GM12878 (cell line): ENCODE results near the gene NOC4L.

Experiments
- POLR2A ChIP-seq: IDR thresholded peaks from 2 replicates; pipeline ENCODE4 v1.6.1; 2011; ENCODE audit warnings: low read depth, mild to moderate bottlenecking, low read length
- TARDBP ChIP-seq: IDR thresholded peaks from 2 replicates; pipeline ENCODE4 v1.6.1; 2016; ENCODE audit warnings: borderline replicate concordance
- YY1 ChIP-seq: IDR thresholded peaks from 2 replicates; pipeline ENCODE4 v1.6.1; 2011; ENCODE audit warnings: low read depth, mild to moderate bottlenecking, low read length
- TF ChIP-seq, protein P1 (sequence below), 3 experiments: IDR thresholded peaks in 2 of 3; conservative IDR thresholded peaks in 1 of 3; 2 replicates each; pipeline ENCODE4 v1.5.1; 2011; ENCODE audit warnings: low read depth in 3 of 3, low read length in 3 of 3, mild to moderate bottlenecking in 3 of 3, control low read depth in 2 of 3, moderate library complexity in 2 of 3, inconsistent platforms in 1 of 3, mixed read lengths in 1 of 3; ENCODE audit not compliant: control insufficient read depth in 2 of 3, insufficient read depth in 1 of 3; ENCODE audit errors: extremely low read depth in 1 of 3

GRCh38 chr12:132124766-132125425 lies 19.4 kb upstream of the NOC4L start:
- TF ChIP-seq TARDBP (no peak), POLR2A (no peak), YY1 (no peak)
- TF ChIP-seq, protein P1, sequence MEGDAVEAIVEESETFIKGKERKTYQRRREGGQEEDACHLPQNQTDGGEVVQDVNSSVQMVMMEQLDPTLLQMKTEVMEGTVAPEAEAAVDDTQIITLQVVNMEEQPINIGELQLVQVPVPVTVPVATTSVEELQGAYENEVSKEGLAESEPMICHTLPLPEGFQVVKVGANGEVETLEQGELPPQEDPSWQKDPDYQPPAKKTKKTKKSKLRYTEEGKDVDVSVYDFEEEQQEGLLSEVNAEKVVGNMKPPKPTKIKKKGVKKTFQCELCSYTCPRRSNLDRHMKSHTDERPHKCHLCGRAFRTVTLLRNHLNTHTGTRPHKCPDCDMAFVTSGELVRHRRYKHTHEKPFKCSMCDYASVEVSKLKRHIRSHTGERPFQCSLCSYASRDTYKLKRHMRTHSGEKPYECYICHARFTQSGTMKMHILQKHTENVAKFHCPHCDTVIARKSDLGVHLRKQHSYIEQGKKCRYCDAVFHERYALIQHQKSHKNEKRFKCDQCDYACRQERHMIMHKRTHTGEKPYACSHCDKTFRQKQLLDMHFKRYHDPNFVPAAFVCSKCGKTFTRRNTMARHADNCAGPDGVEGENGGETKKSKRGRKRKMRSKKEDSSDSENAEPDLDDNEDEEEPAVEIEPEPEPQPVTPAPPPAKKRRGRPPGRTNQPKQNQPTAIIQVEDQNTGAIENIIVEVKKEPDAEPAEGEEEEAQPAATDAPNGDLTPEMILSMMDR (IDR thresholded peaks at IDR 0.05 in 2 of 3, conservative IDR thresholded peaks at IDR 0.05 in 1 of 3; ENCODE audit: control insufficient read depth in 2 of 3, extremely low read depth in 1 of 3, insufficient read depth in 1 of 3, low read depth in 3 of 3, low read length in 3 of 3): no peak
